Gastrocnemius medialis (tissue), 4 donors: ENCODE results near the gene SLAMF1. TPM values are rescaled to one million over a fixed set of nuclear protein-coding genes. Genes with fewer than 3 reads are reported as not detected.

Experiments used
- ATAC-seq, 2 donors: fragments of 150-250 bp; one replicate each; pipeline ENCODE4 v1.9.1; 2016
- DNase-seq, 2 donors: peaks; one replicate each; pipeline ENCODE4 v3.0.0-alpha.2; 2019
- H3K27ac ChIP-seq, 4 donors: fragments of 200-600 bp; sonication (generic); 1 replicate in 1 of 4; 2 replicates in 3 of 4; pipeline ENCODE4 v1.5.1; 2016 to 2018; ENCODE audit warnings: mild to moderate bottlenecking in 2 of 4, moderate library complexity in 1 of 4
- H3K27me3 ChIP-seq, 3 donors: fragments of 200-600 bp; sonication (generic) in 2 of 3; 1 replicate in 1 of 3; 2 replicates in 2 of 3; pipeline versions ENCODE4 v1.5.1 to v1.6.0; 2016 to 2019; ENCODE audit warnings: mild to moderate bottlenecking in 1 of 3, moderate library complexity in 1 of 3
- H3K36me3 ChIP-seq, 2 donors: fragments of 200-600 bp; sonication (generic) in 1 of 2; one replicate each; pipeline ENCODE4 v1.5.1; 2017 to 2018
- H3K4me1 ChIP-seq, 2 donors: fragments of 200-600 bp; sonication (generic) in 1 of 2; one replicate each; pipeline ENCODE4 v1.5.1; 2016 to 2017; ENCODE audit warnings: mild to moderate bottlenecking in 2 of 2
- H3K4me3 ChIP-seq, 4 donors: fragments of 200-600 bp; sonication (generic) in 3 of 4; 1 replicate in 1 of 4; 2 replicates in 3 of 4; pipeline ENCODE4 v1.5.1; 2016 to 2019; ENCODE audit warnings: mild to moderate bottlenecking in 2 of 4
- H3K9me3 ChIP-seq, 3 donors: fragments of 200-600 bp; sonication (generic) in 2 of 3; 1 replicate in 1 of 3; 2 replicates in 2 of 3; pipeline ENCODE4 v1.5.1; 2016 to 2019
- CTCF ChIP-seq, 5 experiments: fragments of 450-650 bp in 3 of 5; fragments of 200-600 bp in 2 of 5; sonication (generic) in 2 of 5; IDR thresholded peaks in 4 of 5; conservative IDR thresholded peaks in 1 of 5; 1 replicate in 4 of 5; 2 replicates in 1 of 5; pipeline ENCODE4 v1.5.1; 2016 to 2019; ENCODE audit warnings: antibody characterized with exemption in 5 of 5, mild to moderate bottlenecking in 3 of 5, moderate library complexity in 3 of 5
- POLR2A ChIP-seq, 2 donors: fragments of 450-650 bp; IDR thresholded peaks; one replicate each; pipeline ENCODE4 v1.6.1; 2017; ENCODE audit warnings: antibody characterized with exemption in 2 of 2, mild to moderate bottlenecking in 2 of 2, moderate library complexity in 2 of 2
- in situ Hi-C, 4 donors: fragments of 200-750 bp; cut with MboI; loops; one replicate each; pipeline versions ENCODE4 v1.15.0 to v1.8.0; 2017; ENCODE audit warnings: low sequenced_read_pairs in 4 of 4
- intact Hi-C: fragments of 100-400 bp; cut with DNase I; formaldehyde crosslinking; loops from one replicate; pipeline ENCODE4 v1.15.1; 2023; ENCODE audit warnings: low total_unique reads
- total RNA-seq, 4 donors: library from RNA; depleted of rRNA; stranded (reverse); fragments of >200 nt; gene quantifications; one replicate each; pipeline versions ENCODE4 v1.1.0 to v1.2.3, GENCODE V29; 2016

SLAMF1 gene
- total RNA-seq, 4 donors from 2014 or later: not detected

DNA sequence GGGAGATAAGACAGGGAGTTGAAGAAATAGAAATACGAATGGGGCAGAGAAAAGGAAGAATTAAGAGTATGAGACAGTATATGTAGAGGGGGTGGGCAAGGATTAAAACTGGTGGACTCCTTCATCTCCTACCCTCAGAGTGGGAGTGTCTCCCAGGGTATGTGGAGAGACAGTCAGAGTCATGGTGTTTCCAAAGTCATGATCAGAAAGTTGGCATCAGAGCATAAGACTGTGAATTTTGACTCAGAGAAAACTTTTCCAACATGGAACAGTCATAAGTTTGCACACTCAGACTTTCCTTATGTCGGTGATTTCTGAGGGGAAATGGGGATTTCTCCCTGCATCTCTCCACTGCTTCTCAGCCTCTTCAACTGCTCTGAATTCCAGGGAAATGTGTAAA is 70.0 kb downstream of the SLAMF1 start:
- Histone ChIP-seq H3K36me3 (no peaks in the 10 kb centered on the region), H3K27ac (no peak overlapping the region), H3K4me1 (no peaks in the 10 kb centered on the region), H3K4me3 (no peak overlapping the region), H3K27me3 (no peaks in the 10 kb centered on the region), H3K9me3 (no peaks in the 10 kb centered on the region)
- intact Hi-C loops (no loop called here), in situ Hi-C loops (no loop called here)
- DNase-seq: no peak
- ATAC-seq: no peak
- TF ChIP-seq POLR2A (IDR thresholded peaks at IDR 0.05) (no peak), CTCF (IDR thresholded peaks at IDR 0.05 in 4 of 5, conservative IDR thresholded peaks at IDR 0.05 in 1 of 5) (no peak)

- no peak overlapping the region for H3K27ac ChIP-seq
- TF ChIP-seq POLR2A (IDR thresholded peaks at IDR 0.05) (no peak), CTCF (IDR thresholded peaks at IDR 0.05 in 4 of 5, conservative IDR thresholded peaks at IDR 0.05 in 1 of 5) (no peak)
- intact Hi-C loops (no loop called here), in situ Hi-C loops (no loop called here)
- H3K9me3 ChIP-seq: no peaks in the 10 kb centered on the region
- no peak overlapping the region for H3K4me3 ChIP-seq
- H3K27me3 ChIP-seq: no peaks in the 10 kb centered on the region
- DNase-seq (no peak), ATAC-seq (no peak)
- no peaks in the 10 kb centered on the region for H3K4me1 ChIP-seq
- no peaks in the 10 kb centered on the region for H3K36me3 ChIP-seq
These were observed 70.5 kb downstream of the SLAMF1 start for GRCh38 chr1:160576390-160576789.

- no peak overlapping the region for H3K27ac ChIP-seq
- no peak overlapping the region for H3K4me3 ChIP-seq
- no peaks in the 10 kb centered on the region for H3K9me3 ChIP-seq
- no peak for ATAC-seq
- no peak for TF ChIP-seq CTCF (IDR thresholded peaks at IDR 0.05 in 4 of 5, conservative IDR thresholded peaks at IDR 0.05 in 1 of 5)
- TF ChIP-seq POLR2A (IDR thresholded peaks at IDR 0.05): no peak
- H3K27me3 ChIP-seq: no peaks in the 10 kb centered on the region
- DNase-seq: peak; percentile 12 to 15
- no peaks in the 10 kb centered on the region for H3K36me3 ChIP-seq
- in situ Hi-C loops: no loop called here
- no peaks in the 10 kb centered on the region for H3K4me1 ChIP-seq
- intact Hi-C loops: no loop called here
These were observed 71.7 kb downstream of the SLAMF1 start for GRCh38 chr1:160575112-160575664.

- Histone ChIP-seq H3K4me3 (no peak overlapping the region), H3K27me3 (no peaks in the 10 kb centered on the region), H3K4me1 (no peaks in the 10 kb centered on the region), H3K9me3 (no peaks in the 10 kb centered on the region), H3K27ac (no peak overlapping the region), H3K36me3 (no peaks in the 10 kb centered on the region)
- ATAC-seq: no peak
- intact Hi-C loops (no loop called here), in situ Hi-C loops (no loop called here)
- TF ChIP-seq POLR2A (IDR thresholded peaks at IDR 0.05) (no peak), CTCF (IDR thresholded peaks at IDR 0.05 in 4 of 5, conservative IDR thresholded peaks at IDR 0.05 in 1 of 5) (no peak)
- no peak for DNase-seq
These were observed 76.0 kb downstream of the SLAMF1 start for GRCh38 chr1:160570840-160571239.

DNA sequence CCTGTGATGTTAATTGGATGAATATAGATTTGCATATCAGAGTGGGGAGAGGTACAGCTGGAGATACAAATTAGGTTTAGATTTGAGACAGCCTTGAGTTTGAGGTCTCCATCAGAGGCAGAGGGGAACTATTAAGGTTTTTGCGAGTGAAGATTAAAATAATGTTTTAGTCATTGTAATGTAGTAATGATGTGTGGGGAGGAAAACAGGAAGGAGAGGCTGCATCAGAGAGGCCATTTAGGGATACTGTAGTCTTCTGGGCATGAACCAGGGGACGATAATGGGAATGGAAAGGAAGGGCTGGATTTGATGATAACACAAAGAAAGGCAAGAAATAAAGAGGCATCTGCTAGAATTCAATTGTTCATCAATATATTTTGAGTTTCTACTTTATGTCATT is 77.0 kb downstream of the SLAMF1 start:
- TF ChIP-seq POLR2A (IDR thresholded peaks at IDR 0.05): no peak
- no peak for TF ChIP-seq CTCF (IDR thresholded peaks at IDR 0.05 in 4 of 5, conservative IDR thresholded peaks at IDR 0.05 in 1 of 5)
- ATAC-seq (no peak), DNase-seq (no peak)
- Histone ChIP-seq H3K36me3 (no peaks in the 10 kb centered on the region), H3K9me3 (no peaks in the 10 kb centered on the region), H3K4me3 (no peak overlapping the region), H3K27ac (no peak overlapping the region), H3K4me1 (no peaks in the 10 kb centered on the region), H3K27me3 (no peaks in the 10 kb centered on the region)
- in situ Hi-C loops (no loop called here), intact Hi-C loops (no loop called here)
